ENCODE measurements around the gene CHAC1.
"Not testable (repeated sequence)": the region's sequence is repeated elsewhere in the genome, so short reads cannot be mapped to it uniquely, and the experiment has no call there.

The CHAC1 gene

GRCh38 chr15:40958146-40958545 is 4.9 kb downstream of the CHAC1 start:
- DNase-seq: no peak

DNA sequence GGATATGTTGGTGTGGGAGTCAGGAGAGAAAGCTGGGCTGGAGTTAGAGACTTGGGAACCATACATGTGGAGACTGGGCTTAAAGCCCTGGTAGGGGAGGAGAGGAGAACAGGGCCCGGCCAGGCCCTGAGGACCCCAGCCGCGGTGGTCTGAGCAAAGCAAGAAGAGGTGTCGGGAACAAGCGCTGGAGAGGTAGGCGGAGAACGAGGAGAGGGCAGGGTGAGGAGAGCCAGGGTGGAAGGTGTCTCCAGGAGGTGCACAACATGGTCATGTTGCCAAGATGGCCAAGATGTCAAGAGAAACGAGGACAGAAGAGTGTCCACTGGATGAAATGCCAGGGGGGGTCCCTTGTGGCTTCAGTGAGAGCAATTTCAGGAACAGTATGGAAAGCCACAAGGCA is 5.5 kb downstream of the CHAC1 start:
- no peak for DNase-seq

GRCh38 chr15:40959331-40960141 is 6.3 kb downstream of the CHAC1 start:
- no peak for DNase-seq

- DNase-seq: no peak
Measured at GRCh38 chr15:40960151-40960885, 7.0 kb downstream of the CHAC1 start.

GRCh38 chr15:40960925-40961324 is 7.7 kb downstream of the CHAC1 start:
- DNase-seq: no peak

- not testable (repeated sequence) for DNase-seq
Measured at GRCh38 chr15:40961740-40962139, 8.5 kb downstream of the CHAC1 start.

GRCh38 chr15:40962317-40962716 is 9.0 kb downstream of the CHAC1 start:
- not testable (repeated sequence) for DNase-seq

- DNase-seq: no peak
Measured at GRCh38 chr15:40963201-40963600, 9.9 kb downstream of the CHAC1 start.

DNA sequence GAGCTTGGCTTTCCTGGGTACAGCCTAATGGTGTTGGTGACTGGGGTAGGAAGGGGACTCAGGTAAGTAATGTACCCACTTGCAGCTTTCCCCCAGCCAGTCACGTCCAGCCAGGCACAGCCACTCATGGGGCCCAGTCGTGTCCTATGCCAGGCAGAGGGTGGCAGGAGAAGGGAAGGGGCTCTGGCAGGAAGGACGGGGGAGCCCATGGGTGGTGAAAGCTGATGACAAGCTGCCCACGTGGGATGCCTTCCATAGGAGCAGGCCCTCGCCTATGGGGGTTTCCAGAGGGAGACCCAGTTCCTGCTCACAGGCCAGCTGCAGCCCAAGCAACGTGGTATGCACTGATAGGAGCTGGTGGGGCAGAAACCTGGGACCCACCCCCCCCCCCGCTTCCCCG is 10.7 kb downstream of the CHAC1 start:
- no peak for DNase-seq

GRCh38 chr15:40964634-40965033 is 11.4 kb downstream of the CHAC1 start:
- DNase-seq: no peak

GRCh38 chr15:40968290-40969085 is 15.2 kb downstream of the CHAC1 start:
- no peak for DNase-seq

DNA sequence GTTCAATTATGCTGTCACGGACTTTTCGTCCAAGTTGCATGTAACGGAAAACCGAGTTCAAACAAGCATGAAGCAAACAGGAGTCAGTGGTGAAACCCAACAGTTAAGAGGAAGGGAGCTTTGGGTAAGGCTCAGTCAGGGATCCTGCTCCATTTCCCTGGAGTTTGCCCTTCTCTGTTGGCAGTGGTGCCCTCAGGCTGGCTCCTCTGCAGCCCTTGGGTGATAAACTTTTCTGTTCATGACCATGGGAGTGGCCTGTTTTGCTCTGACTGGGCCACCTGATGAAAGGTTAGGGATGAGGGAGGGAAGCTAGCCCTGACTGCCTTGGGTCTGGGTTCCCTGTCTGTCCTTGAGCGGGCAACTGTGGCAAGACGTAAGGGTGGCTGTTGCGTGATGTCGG is 16.1 kb downstream of the CHAC1 start:
- DNase-seq: no peak

GRCh38 chr15:40974879-40975278 is 21.6 kb downstream of the CHAC1 start:
- no peak for DNase-seq

- no peak for DNase-seq
Measured at GRCh38 chr15:40976819-40977218, 23.5 kb downstream of the CHAC1 start.

GRCh38 chr15:40978141-40978540 is 24.9 kb downstream of the CHAC1 start:
- DNase-seq: no peak

DNA sequence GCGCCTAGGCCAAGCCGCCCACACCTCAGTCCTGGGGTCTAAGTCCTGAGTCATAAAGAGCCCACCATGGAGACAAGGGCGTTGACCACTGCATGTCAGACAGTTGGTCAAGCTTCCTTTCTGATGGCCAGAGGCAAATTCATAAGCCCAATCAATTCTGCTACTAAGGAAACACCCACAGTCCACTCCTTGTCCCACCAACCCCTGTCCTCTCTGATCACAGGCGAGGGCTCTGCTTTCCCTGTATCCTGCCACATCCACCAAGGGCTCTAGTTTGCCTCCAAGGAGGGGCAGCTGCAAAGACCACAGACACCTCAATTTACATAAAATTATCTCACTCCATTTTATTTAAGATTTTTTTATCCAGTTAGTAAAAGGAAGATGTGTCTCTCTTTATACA is 25.3 kb downstream of the CHAC1 start:
- no peak for DNase-seq

DNA sequence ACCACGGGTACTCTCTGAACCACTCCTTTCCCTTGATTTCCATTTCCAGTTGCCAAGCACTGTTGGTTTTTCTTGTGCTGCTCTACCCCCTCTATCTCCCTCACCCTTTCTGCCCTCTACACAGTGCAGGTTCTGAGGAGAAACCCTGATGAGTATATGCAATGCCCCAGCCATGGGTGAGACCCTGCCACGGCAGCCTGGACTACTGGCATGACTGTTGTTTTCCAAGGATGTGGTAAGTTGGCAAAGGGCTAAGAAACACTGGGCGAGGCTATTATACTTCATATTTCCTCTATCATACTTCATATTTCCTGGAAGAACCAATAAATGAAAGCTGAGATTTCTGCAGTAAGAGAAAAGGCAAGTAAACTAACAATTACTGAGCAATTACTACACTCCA is 27.9 kb downstream of the CHAC1 start:
- DNase-seq: no peak

- no peak for DNase-seq
Measured at GRCh38 chr15:40982855-40983254, 29.6 kb downstream of the CHAC1 start.

DNA sequence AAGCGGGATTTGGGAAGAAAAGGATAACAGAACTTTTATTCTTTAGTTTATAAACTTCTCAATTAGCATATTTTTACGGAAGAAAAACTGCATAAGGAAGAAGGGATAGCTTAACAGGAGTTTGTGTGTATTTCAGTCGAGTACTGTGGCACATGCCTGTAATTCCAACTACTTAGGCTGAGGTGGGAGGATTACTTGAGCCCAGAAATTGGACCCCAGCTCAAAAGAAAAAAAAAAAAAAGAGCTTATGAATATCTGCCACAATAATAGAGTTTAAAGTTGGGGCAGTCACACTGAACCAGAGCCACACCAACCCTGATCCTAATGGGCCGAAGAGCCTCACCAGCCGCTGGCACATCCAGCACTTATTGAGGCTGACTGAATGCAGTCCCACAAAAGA is 31.1 kb downstream of the CHAC1 start:
- no peak for DNase-seq

- DNase-seq: no peak
Measured at GRCh38 chr15:40984964-40985363, 31.7 kb downstream of the CHAC1 start.

DNA sequence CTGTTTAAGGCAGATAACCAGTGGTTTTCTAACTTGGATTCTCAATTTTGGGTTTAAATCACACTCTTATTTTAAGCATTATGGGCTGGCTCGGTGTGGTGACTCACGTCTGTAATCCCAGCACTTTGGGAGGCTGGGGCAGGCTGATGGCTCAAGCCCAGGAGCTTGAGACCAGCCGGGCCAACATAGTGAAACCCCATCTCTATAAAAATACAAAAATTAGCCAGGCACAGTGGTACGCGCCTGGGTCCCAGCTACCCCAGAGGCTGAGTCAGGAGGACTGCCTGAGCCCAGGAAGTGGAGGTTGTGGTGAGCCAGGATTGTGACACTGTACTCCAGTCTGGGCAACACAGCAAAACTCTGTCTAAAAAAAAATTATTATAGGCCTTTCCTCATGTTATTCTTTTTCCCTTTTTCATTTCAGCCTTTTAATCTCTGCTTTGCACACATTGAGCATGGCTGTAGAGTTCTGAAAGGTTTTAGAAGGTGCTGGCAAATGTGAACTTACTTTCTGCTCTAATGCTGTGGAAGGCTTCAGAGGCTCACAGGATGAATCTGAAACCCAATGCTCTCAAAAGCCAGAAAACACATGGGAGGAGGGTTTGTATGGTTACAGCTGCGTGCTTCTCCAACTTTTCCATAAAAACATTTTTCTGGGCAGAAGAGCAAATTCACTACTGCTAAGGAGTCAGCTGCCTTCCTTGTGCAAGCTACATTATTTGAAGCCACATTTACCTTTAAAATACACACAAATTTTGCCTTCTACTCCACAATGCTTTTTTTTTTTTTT is 32.5 kb downstream of the CHAC1 start:
- DNase-seq: no peak

DNA sequence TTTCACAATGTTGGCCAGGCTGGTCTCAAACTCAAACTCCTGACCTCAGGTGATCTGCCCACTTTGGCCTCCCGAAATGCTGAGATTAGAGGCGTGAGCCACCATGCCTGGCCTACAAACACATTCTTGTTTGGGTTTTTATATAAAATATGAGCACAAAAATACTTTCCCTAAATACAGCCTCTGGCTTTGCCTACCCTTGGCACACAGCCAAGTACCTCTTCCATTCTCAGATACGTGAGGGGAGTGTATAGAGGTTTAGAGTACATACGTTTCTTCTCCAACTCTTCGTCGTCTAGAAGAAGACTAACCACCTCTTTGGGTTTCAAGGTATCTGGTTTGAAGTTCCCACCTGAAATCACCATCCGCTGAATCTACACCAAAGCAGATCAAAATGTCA is 33.5 kb downstream of the CHAC1 start:
- no peak for DNase-seq

DNA sequence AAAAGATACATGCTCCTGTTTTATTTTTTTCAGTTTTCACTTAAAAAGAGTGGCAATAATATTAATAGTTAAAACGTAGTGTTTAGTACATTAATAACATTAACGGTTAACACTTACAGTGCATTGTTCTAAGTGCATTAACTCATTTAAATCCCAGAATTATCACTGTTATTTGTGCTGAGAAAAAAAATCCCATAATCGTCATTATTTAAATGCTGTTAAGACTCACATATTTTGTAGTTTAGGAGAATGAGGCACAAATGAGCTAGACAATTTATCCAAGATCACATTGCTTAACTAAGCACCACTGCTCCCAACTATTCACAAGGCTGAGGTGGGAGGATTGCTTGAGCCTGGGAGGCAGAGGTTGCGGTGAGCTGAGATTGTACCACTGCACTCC is 34.9 kb downstream of the CHAC1 start:
- no peak for DNase-seq
